Measurements from ENCODE around the gene APOBEC3H. TPM values are rescaled to one million over a fixed set of nuclear protein-coding genes. Genes with fewer than 3 reads are reported as not detected.

APOBEC3H gene
- total RNA-seq, 1 donor from 2014 or later, result not detected

DNA sequence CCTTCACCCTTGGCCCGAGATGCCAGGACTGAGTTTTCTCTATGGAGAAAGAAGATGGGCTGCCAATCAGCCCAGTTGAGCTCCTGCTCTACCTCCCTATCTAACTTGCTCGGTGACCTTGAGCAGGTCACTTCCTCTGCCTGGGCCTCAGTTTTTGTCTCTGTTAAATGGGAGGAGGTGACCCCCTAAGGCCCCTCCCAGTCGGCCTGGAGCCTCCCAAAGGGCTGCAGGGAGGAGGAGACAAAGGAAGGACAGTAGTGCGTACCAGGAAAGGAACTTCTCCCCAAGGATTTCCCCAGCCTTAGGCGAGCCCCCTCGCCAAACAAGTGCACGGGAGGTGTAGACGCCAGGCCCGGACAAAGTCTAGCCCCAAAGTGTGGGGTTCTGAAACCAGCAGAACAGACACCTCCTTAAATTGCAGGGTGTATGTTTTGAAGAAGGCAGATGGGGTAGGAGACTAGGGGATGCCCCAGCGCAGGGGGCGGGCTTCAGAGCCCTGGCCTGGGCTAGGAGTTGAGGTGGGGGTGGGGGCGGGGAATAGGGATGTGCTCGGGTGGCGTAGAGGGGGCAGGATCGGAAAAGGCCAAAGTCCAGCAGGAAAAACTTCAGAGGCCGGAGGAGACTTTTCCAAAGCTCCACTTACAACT is 54.4 kb downstream of the APOBEC3H start:
- no peak for FAIRE-seq
- peak in 1 of 2 donors; percentile 8 for DNase-seq (ENCODE audit: low spot score in 2 of 2)

DNA sequence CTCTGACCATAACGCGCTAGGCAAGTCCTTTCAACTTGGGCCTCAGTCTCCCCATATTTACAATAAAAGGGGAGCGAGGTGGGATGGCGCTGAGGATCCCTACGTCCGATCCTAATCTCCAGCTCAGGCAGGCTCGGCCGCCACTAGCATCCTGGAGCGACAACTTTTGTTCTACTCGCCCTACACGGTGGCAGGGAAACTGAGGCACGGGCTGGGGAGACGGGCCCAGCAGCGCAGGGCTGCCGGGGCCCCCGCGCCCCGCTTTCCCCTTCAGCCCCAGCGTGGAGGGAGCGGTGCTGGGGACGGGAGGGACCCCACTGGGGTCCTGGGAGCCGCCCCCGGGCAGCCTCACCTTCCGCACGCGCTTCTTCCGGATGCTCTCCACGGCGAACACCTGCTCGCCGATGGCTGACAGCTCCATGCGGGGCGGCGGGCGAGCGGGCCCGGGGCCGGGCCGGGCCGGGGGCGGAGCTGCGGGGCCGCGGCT is 55.0 kb downstream of the APOBEC3H start:
- FAIRE-seq (no peak), DNase-seq (ENCODE audit: low spot score in 2 of 2) (no peak)

GRCh38 chr22:39152511-39153219 is 55.6 kb downstream of the APOBEC3H start, which contains the start of gene CBX7:
CBX7 (minus strand) TSS chr22:39152680; CDS start chr22:39152444, 236 bp downstream.
- FAIRE-seq (no peak), DNase-seq (ENCODE audit: low spot score in 2 of 2) (peak; percentile 99)

DNA sequence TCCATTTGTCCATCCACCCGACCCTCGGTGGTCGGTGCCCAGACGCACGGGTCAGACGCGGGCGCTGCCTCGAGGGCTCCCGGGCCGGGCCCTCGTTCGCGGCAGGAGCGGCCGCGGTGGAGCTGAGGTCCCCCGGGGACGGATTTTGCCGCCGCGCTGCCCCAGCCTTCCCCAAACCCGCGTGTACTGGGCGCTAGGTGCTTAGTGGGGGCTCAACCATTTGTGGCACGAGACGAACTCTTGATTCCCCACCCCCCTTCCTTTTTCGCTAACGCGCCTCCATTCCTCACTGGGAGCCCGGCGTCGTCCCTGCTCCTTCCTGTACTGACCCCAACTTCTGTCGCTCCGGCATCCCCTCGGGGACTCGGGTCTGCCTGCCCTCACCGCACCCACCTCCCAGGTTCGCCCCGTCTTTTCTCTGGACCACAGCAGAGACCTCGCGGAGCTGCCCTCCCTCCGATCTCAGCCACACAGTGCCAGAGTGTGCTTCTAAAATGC is 56.2 kb downstream of the APOBEC3H start:
- FAIRE-seq (no peak), DNase-seq (ENCODE audit: low spot score in 2 of 2) (peak in 1 of 2 donors; percentile 16)

Small RNA genes lying within 50 kb of the gene (small RNA-seq; reads per million reads assigned to genes)
- gene AL022318.2, result not detected
- not detected for gene COX5BP7

Other genes starting within 250 kb of the APOBEC3H start
- gene CBX6, start 225.0 kb upstream of the APOBEC3H start, total RNA-seq, result 30.2 TPM
- not detected for gene APOBEC3A, start 139.6 kb upstream of the APOBEC3H start, total RNA-seq
- gene APOBEC3B, start 114.9 kb upstream of the APOBEC3H start, total RNA-seq, result not detected
- not detected for gene APOBEC3C, start 83.0 kb upstream of the APOBEC3H start, total RNA-seq
- under 0.01 TPM for gene APOBEC3D, start 76.1 kb upstream of the APOBEC3H start, total RNA-seq
- 0.82 TPM for gene APOBEC3F, start 56.4 kb upstream of the APOBEC3H start, total RNA-seq
- gene APOBEC3G, start 20.0 kb upstream of the APOBEC3H start, total RNA-seq, result 0.41 TPM
- 6.1 TPM for gene CBX7, start 55.4 kb downstream of the APOBEC3H start, total RNA-seq
- 2.0 TPM for gene PDGFB, start 147.7 kb downstream of the APOBEC3H start, total RNA-seq
- 1,897 TPM for gene RPL3, start 222.4 kb downstream of the APOBEC3H start, total RNA-seq

All from frontal cortex (tissue), 4 donors.